Thyroid gland (tissue), 4 donors: ENCODE data around the gene NPAS1.

Source experiments
- CTCF ChIP-seq, 6 experiments: fragments of 200-600 bp in 3 of 6; fragments of 450-650 bp in 3 of 6; sonication (generic) in 3 of 6; IDR thresholded peaks; one replicate each; pipeline ENCODE4 v1.5.1; 2016 to 2019; ENCODE audit warnings: antibody characterized with exemption in 6 of 6, mild to moderate bottlenecking in 2 of 6, inconsistent platforms in 1 of 6, moderate library complexity in 1 of 6
- POLR2A ChIP-seq, 2 donors: fragments of 450-650 bp; IDR thresholded peaks; one replicate each; pipeline ENCODE4 v1.6.1; 2017; ENCODE audit warnings: antibody characterized with exemption in 2 of 2, mild to moderate bottlenecking in 2 of 2, moderate library complexity in 1 of 2

GRCh38 chr19:46995492-46995891 lies 24.1 kb upstream of the NPAS1 start:
- no peak for TF ChIP-seq POLR2A (IDR thresholded peaks at IDR 0.05)
- TF ChIP-seq CTCF (IDR thresholded peaks at IDR 0.05) = no peak
